Caco-2 (cell line): Measurements from ENCODE around the gene GRIN2A. TPM values are rescaled to one million over a fixed set of nuclear protein-coding genes. Genes with fewer than 3 reads are reported as not detected.

Source experiments
- BruUV-seq: library from RNA; stranded (reverse); fragments of 400-500 nt; replicated peaks from 2 replicates; lab custom pipeline; 2021; lab: Mats Ljungman, UMichigan
- CTCF ChIA-PET: fragments of 300-600 bp; sonication (Branson Sonifier 250); formaldehyde crosslinking; loops from one replicate; lab custom pipeline; 2022; ENCODE audit warnings: antibody characterized with exemption; lab: Charles Lee
- POLR2A ChIA-PET: fragments of 300-600 bp; sonication (Branson Sonifier 250); formaldehyde crosslinking; loops from one replicate; lab custom pipeline; 2022; ENCODE audit warnings: antibody characterized with exemption; lab: Charles Lee
- DNase-seq, 2 experiments: peaks; one replicate each; pipeline versions ENCODE4 v3.0.0 to v3.0.0-alpha.2; 2020 to 2022
- H3K27me3 ChIP-seq: replicated peaks from 2 replicates; pipeline ENCODE4 v1.6.0; 2011; ENCODE audit warnings: low read length; ENCODE audit not compliant: control insufficient read depth, insufficient read depth
- H3K36me3 ChIP-seq: 2 replicates; pipeline ENCODE4 v1.5.1; 2011; ENCODE audit warnings: low read length; ENCODE audit not compliant: control insufficient read depth, insufficient read depth
- H3K4me1 ChIP-seq: fragments of 250-450 bp; sonication (Bioruptor Pico); 2 replicates; pipeline ENCODE4 v1.5.1; 2020; ENCODE audit warnings: mild to moderate bottlenecking
- H3K4me3 ChIP-seq: 2 replicates; pipeline ENCODE4 v1.5.1; 2011; ENCODE audit warnings: low read depth, mild to moderate bottlenecking, control low read depth, low read length
- H3K9me3 ChIP-seq: fragments of 250-450 bp; sonication (Bioruptor Pico); 2 replicates; pipeline ENCODE4 v1.5.1; 2020; ENCODE audit warnings: mild to moderate bottlenecking, moderate library complexity
- H3K27ac Mint-ChIP-seq: one replicate; pipeline ENCODE4 v1.8.0; 2022; ENCODE audit warnings: mixed read lengths; ENCODE audit not compliant: unreplicated experiment
- H3K27me3 Mint-ChIP-seq: one replicate; pipeline ENCODE4 v1.8.0; 2022; ENCODE audit warnings: mixed read lengths; ENCODE audit not compliant: insufficient read depth, unreplicated experiment
- H3K36me3 Mint-ChIP-seq: one replicate; pipeline ENCODE4 v1.8.0; 2022; ENCODE audit warnings: mild to moderate bottlenecking, mixed read lengths; ENCODE audit not compliant: insufficient read depth, unreplicated experiment
- H3K4me1 Mint-ChIP-seq: one replicate; pipeline ENCODE4 v1.8.0; 2022; ENCODE audit warnings: low read depth, mixed read lengths; ENCODE audit not compliant: unreplicated experiment
- H3K4me3 Mint-ChIP-seq: one replicate; pipeline ENCODE4 v1.8.0; 2022; ENCODE audit warnings: mild to moderate bottlenecking, moderate library complexity, mixed read lengths; ENCODE audit not compliant: unreplicated experiment
- H3K9me3 Mint-ChIP-seq: one replicate; pipeline ENCODE4 v1.8.0; 2022; ENCODE audit warnings: mixed read lengths; ENCODE audit not compliant: unreplicated experiment
- intact Hi-C: fragments of 100-400 bp; cut with micrococcal nuclease; formaldehyde crosslinking; loops from one replicate; pipeline ENCODE4 v1.10.0; 2022; ENCODE audit not compliant: unreplicated experiment
- total RNA-seq: library from RNA; stranded (reverse); gene quantifications from 2 replicates; pipeline ENCODE4 v1.2.3, GENCODE V29; 2022
- TF ChIP-seq, protein P1 (sequence below), 2 experiments: fragments of 200-600 bp in 1 of 2; IDR thresholded peaks; 1 replicate in 1 of 2; 2 replicates in 1 of 2; pipeline versions ENCODE4 v1.5.1 to v1.8.0; 2011 to 2022; ENCODE audit warnings: antibody characterized with exemption in 1 of 2, control low read depth in 1 of 2, inconsistent platforms in 1 of 2, low read depth in 1 of 2, low read length in 1 of 2, mild to moderate bottlenecking in 1 of 2, moderate library complexity in 1 of 2; ENCODE audit not compliant: insufficient read depth in 1 of 2, severe bottlenecking in 1 of 2, unreplicated experiment in 1 of 2

The GRIN2A gene
- total RNA-seq, 1 experiment from 2014 or later: 0.54 TPM

DNA sequence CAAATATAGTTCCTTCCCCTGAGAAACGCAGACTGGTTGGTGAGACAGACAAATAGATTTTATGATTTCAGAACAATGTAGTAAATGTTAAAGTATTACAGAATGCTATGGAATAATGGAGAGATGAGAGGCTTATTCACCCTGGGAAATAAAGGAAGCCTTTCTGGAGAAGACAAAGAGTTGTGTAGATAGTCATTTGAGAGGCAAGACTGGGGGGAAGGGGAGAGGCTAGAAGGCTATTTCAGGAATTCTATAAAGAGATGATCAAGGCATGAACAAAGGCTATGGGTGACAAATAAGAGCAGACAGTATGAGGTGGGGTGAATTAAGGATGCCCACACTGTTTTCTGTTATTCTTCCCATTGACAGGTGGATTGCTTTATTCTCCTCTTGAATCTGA is 211.4 kb downstream of the GRIN2A start:
- Mint-ChIP-seq H3K27ac (no peak overlapping the region), H3K4me1 (peaks cover 7% of the 10 kb centered on the region), H3K36me3 (no peaks in the 10 kb centered on the region), H3K27me3 (no peaks in the 10 kb centered on the region), H3K4me3 (no peak overlapping the region), H3K9me3 (peaks cover 11% of the 10 kb centered on the region)
- CTCF ChIA-PET: interaction anchor here (0.5 kb wide), 1 partner anchor 544 kb away, joined by 3 read pairs; no protein-coding TSS in a partner anchor
- no peak overlapping the region for H3K4me3 ChIP-seq
- POLR2A ChIA-PET: no interaction called here
- no peaks in the 10 kb centered on the region for H3K36me3 ChIP-seq
- no peaks in the 10 kb centered on the region for H3K9me3 ChIP-seq
- intact Hi-C loops: no loop called here
- DNase-seq: no peak
- no peaks in the 10 kb centered on the region for H3K4me1 ChIP-seq
- BruUV-seq: no TSS peak
- H3K27me3 ChIP-seq: no peaks in the 10 kb centered on the region
- TF ChIP-seq, protein P1, sequence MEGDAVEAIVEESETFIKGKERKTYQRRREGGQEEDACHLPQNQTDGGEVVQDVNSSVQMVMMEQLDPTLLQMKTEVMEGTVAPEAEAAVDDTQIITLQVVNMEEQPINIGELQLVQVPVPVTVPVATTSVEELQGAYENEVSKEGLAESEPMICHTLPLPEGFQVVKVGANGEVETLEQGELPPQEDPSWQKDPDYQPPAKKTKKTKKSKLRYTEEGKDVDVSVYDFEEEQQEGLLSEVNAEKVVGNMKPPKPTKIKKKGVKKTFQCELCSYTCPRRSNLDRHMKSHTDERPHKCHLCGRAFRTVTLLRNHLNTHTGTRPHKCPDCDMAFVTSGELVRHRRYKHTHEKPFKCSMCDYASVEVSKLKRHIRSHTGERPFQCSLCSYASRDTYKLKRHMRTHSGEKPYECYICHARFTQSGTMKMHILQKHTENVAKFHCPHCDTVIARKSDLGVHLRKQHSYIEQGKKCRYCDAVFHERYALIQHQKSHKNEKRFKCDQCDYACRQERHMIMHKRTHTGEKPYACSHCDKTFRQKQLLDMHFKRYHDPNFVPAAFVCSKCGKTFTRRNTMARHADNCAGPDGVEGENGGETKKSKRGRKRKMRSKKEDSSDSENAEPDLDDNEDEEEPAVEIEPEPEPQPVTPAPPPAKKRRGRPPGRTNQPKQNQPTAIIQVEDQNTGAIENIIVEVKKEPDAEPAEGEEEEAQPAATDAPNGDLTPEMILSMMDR (IDR thresholded peaks at IDR 0.05; ENCODE audit: insufficient read depth in 1 of 2, low read depth in 1 of 2, low read length in 1 of 2, severe bottlenecking in 1 of 2, unreplicated experiment in 1 of 2): no peak

DNA sequence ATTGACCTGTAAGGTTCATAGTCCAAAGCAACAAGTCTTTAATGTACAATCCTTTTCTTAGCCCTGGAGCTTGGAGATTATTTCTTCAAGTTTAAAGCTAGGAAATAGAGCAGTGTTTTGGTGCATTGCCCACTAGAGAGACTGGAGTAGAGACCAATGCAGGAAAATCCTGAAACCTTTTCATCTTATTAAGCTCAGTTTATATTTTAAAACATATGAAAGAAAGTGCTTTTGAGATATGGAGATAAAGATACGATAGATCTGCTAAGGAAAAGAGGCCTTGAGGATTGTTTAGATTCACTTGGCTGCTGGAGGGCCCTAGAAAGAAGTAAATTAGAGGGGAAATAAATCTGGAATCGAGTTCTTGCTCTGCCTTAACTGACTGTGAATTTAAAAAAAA is 212.0 kb downstream of the GRIN2A start:
- CTCF ChIA-PET: no interaction called here
- Mint-ChIP-seq H3K9me3 (peaks cover 11% of the 10 kb centered on the region), H3K36me3 (no peaks in the 10 kb centered on the region), H3K27ac (no peak overlapping the region), H3K4me1 (peaks cover 7% of the 10 kb centered on the region), H3K27me3 (no peaks in the 10 kb centered on the region), H3K4me3 (no peak overlapping the region)
- H3K36me3 ChIP-seq: no peaks in the 10 kb centered on the region
- BruUV-seq: no TSS peak
- no peaks in the 10 kb centered on the region for H3K4me1 ChIP-seq
- no peak for DNase-seq
- intact Hi-C loops: no loop called here
- H3K27me3 ChIP-seq: no peaks in the 10 kb centered on the region
- POLR2A ChIA-PET: no interaction called here
- no peak overlapping the region for H3K4me3 ChIP-seq
- TF ChIP-seq, protein P1 (IDR thresholded peaks at IDR 0.05; ENCODE audit: insufficient read depth in 1 of 2, low read depth in 1 of 2, low read length in 1 of 2, severe bottlenecking in 1 of 2, unreplicated experiment in 1 of 2): no peak
- no peaks in the 10 kb centered on the region for H3K9me3 ChIP-seq

DNA sequence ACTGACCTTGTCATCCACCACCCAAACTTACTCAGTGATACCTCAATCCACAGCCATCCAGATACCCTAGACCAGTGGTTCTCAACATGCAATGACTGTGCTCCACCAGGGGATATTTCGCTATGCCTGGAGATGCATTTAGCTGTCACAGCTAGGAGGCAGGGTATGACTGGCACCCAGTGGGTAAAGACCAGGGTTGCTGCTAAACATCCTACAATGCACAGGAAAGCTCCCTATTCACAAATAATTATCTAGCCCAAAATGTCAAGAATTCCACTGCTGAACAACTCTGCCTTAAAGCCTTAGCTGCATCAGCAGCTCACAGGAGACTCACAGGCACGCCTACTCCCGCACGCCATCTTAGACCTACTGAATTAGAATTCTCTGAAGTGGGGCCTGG is 212.6 kb downstream of the GRIN2A start:
- Mint-ChIP-seq H3K36me3 (no peaks in the 10 kb centered on the region), H3K27me3 (peaks cover 1% of the 10 kb centered on the region), H3K4me3 (no peak overlapping the region), H3K9me3 (peaks cover 11% of the 10 kb centered on the region), H3K27ac (no peak overlapping the region), H3K4me1 (peaks cover 5% of the 10 kb centered on the region)
- no peaks in the 10 kb centered on the region for H3K36me3 ChIP-seq
- H3K4me1 ChIP-seq: no peaks in the 10 kb centered on the region
- H3K4me3 ChIP-seq: no peak overlapping the region
- intact Hi-C loops: no loop called here
- H3K9me3 ChIP-seq: no peaks in the 10 kb centered on the region
- POLR2A ChIA-PET: no interaction called here
- DNase-seq: no peak
- no TSS peak for BruUV-seq
- no peaks in the 10 kb centered on the region for H3K27me3 ChIP-seq
- CTCF ChIA-PET: no interaction called here
- TF ChIP-seq, protein P1 (IDR thresholded peaks at IDR 0.05; ENCODE audit: insufficient read depth in 1 of 2, low read depth in 1 of 2, low read length in 1 of 2, severe bottlenecking in 1 of 2, unreplicated experiment in 1 of 2): no peak
